Effector memory CD4-positive, alpha-beta T cell (primary cell): ENCODE measurements around the gene TAF11L13.

Experiments used
- DNase-seq, 3 donors: peaks; one replicate each; pipeline ENCODE4 v3.0.0-alpha.2; 2020
- H3K27ac ChIP-seq: 2 replicates; pipeline ENCODE4 v1.7.0; 2013; ENCODE audit warnings: mild to moderate bottlenecking, low read length, moderate library complexity; ENCODE audit not compliant: insufficient read depth, poor library complexity, severe bottlenecking
- H3K27me3 ChIP-seq: replicated peaks from 2 replicates; pipeline ENCODE4 v1.7.0; 2013; ENCODE audit warnings: mild to moderate bottlenecking, low read length; ENCODE audit not compliant: insufficient read depth, control insufficient read depth, poor library complexity, severe bottlenecking
- H3K36me3 ChIP-seq: 2 replicates; pipeline ENCODE4 v1.7.0; 2013; ENCODE audit warnings: mild to moderate bottlenecking, low read length, moderate library complexity; ENCODE audit not compliant: control insufficient read depth, insufficient read depth
- H3K4me1 ChIP-seq: 2 replicates; pipeline ENCODE4 v1.7.0; 2013; ENCODE audit warnings: low read length, mild to moderate bottlenecking; ENCODE audit not compliant: control insufficient read depth, insufficient read depth, poor library complexity, severe bottlenecking
- H3K4me3 ChIP-seq: 2 replicates; pipeline ENCODE4 v1.7.0; 2013; ENCODE audit warnings: low read length, low read depth, mild to moderate bottlenecking; ENCODE audit not compliant: insufficient read depth, poor library complexity, severe bottlenecking
- H3K9me3 ChIP-seq: 2 replicates; pipeline ENCODE4 v1.7.0; 2013; ENCODE audit warnings: mild to moderate bottlenecking, low read length, moderate library complexity; ENCODE audit not compliant: control insufficient read depth

Gene TAF11L13

DNA sequence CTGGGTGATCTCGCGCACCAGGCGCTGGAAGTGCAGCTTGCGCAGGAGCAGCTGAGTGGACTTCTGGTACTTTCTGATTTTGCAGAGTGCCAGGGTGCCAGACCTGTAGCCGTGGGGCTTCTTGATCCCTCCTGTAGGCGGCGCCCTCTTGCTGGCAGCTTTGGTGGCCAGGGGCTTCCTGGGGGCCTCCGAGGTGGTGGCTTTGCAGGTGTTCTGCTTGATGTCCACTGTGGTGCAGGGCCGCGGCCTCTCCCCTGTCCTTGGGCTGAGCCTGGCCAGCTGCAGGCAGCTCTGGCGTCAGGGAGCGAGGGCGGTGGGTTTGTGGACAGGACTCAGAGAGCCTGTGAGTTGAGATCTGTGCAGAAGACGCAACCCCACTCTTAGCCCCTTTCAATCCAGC lies 38.5 kb downstream of the TAF11L13 start:
- Histone ChIP-seq H3K4me3 (no peak overlapping the region), H3K9me3 (no peaks in the 10 kb centered on the region)
- DNase-seq = no peak

DNA sequence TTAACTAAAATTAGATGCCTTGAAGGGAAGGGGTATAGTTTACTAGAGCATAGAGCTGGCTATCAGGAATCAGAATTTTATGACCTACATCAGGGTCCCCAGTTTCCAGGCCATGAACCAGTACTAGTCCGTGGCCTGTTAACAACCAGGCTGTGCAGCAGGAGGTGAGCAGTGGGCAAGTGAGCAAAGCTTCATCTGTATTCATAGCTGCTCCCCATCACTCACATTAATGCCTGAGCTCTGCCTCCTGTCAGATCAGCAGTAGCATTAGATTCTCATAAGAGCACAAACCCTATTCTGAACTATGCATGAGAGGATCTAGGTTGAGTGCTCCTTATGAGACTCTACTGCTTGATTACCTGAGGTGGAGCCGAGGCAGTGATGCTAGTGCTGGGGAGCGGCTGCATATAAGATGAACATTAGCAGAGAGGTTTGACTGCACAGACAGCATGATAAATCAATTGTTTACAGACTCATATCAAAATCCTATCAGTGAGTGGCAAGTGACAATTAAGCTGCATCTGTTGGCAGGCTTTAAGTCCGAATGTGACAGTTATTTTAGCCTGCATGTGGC lies 47.0 kb downstream of the TAF11L13 start:
- DNase-seq = no peak
- Histone ChIP-seq H3K4me3 (no peak overlapping the region), H3K4me1 (no peaks in the 10 kb centered on the region), H3K9me3 (no peaks in the 10 kb centered on the region), H3K27me3 (no peaks in the 10 kb centered on the region), H3K27ac (no peak overlapping the region), H3K36me3 (no peaks in the 10 kb centered on the region)

More for the DNA sequence above, 38.5 kb downstream of the TAF11L13 start:
- Histone ChIP-seq H3K27ac (no peak overlapping the region), H3K4me1 (no peaks in the 10 kb centered on the region), H3K27me3 (no peaks in the 10 kb centered on the region), H3K36me3 (no peaks in the 10 kb centered on the region)

DNA sequence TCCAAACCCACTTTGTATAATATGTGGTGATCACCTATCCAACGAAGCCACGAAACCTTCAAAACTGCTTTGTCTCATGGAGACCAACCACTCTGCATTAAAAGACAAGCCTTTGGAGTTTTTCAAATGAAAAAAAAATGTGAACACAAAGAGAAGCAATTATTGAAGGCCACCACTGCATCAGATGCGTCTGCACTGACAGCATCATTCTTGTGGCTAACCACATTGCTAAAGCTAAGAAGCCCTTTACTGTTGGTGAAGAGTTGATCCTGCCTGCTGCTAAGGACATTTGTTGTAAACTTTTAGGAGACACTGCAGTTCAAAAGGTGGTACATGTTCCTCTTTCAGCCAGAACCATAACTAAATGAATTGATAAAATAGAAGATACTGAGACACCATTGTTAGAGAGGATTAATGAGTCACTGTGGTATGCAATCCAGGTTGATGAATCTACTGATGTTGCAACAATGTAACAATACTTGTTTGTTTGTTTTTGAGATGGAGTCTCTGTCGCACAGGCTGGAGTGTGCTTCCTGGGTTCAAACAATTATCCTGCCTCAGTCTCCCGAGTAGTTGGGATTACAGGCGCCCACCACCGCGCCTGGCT lies 47.8 kb downstream of the TAF11L13 start:
- Histone ChIP-seq H3K9me3 (no peaks in the 10 kb centered on the region), H3K27ac (no peak overlapping the region), H3K36me3 (no peaks in the 10 kb centered on the region), H3K27me3 (no peaks in the 10 kb centered on the region), H3K4me1 (no peaks in the 10 kb centered on the region), H3K4me3 (no peak overlapping the region)
- DNase-seq = no peak

DNA sequence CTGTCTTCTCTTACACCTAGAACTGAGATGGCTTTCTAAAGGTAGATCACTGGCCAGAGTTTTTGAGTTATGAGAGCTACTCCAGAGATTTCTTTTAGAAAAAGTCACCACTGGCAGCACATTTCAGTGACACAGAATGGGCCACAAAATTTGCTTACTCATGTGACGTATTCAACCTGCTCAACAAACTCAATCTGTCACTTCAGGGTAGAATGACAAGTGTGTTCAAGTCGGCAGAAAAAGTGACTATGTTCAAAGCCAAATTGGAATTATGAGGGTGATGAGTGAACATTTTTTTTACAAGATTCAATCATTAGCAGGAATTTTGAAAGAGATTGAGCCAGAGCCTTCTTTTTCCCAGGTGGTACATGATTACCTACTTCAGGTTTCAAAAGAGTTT lies 48.8 kb downstream of the TAF11L13 start:
- Histone ChIP-seq H3K27me3 (no peaks in the 10 kb centered on the region), H3K4me3 (no peak overlapping the region), H3K4me1 (no peaks in the 10 kb centered on the region), H3K9me3 (no peaks in the 10 kb centered on the region), H3K36me3 (no peaks in the 10 kb centered on the region), H3K27ac (no peak overlapping the region)
- DNase-seq = no peak
